ENCODE measurements around the gene VN1R5. TPM values are rescaled to one million over a fixed set of nuclear protein-coding genes. Genes with fewer than 3 reads are reported as not detected.

Gene VN1R5
- total RNA-seq, 4 donors from 2014 or later, result not detected

- intact Hi-C loops (cut with DNase I), result no loop called here
- Histone ChIP-seq H3K27me3 (no peaks in the 10 kb centered on the region), H3K4me1 (no peaks in the 10 kb centered on the region), H3K9me3 (peaks cover 0 to 16% (median 0%) of the 10 kb centered on the region in 3 donors), H3K27ac (no peak overlapping the region), H3K4me3 (no peak overlapping the region), H3K36me3 (no peaks in the 10 kb centered on the region)
- no peak for DNase-seq
- 20% methylated on average over 1 of the region's 1 CpG; no CpG with 5 or more reads in 1 of the 2 donors for WGBS, 2 donors
- TF ChIP-seq POLR2A (IDR thresholded peaks at IDR 0.05) (no peak), CTCF (IDR thresholded peaks at IDR 0.05) (no peak)
Measured at GRCh38 chr1:247270003-247270402, 14.1 kb downstream of the VN1R5 start.

- whole genome bisulfite sequencing, 2 donors, result 50 to 54% methylated on average over 1 of the region's 1 CpG
- H3K4me3 ChIP-seq, result no peak overlapping the region
Measured at GRCh38 chr1:247273013-247273412, 17.1 kb downstream of the VN1R5 start.

GRCh38 chr1:247274605-247275256, 18.9 kb downstream of the VN1R5 start:
- Histone ChIP-seq H3K27ac (no peak overlapping the region), H3K27me3 (no peaks in the 10 kb centered on the region), H3K4me3 (no peak overlapping the region), H3K9me3 (peaks cover 0 to 14% (median 0%) of the 10 kb centered on the region in 3 donors), H3K4me1 (no peaks in the 10 kb centered on the region), H3K36me3 (no peaks in the 10 kb centered on the region)
- 65 to 72% methylated on average over 3 of the region's 3 CpGs for WGBS, 2 donors
- no peak for DNase-seq
- TF ChIP-seq POLR2A (IDR thresholded peaks at IDR 0.05), result no peak
- TF ChIP-seq CTCF (IDR thresholded peaks at IDR 0.05), result no peak
- intact Hi-C loops (cut with DNase I), result no loop called here

More at GRCh38 chr1:247273013-247273412, 17.1 kb downstream of the VN1R5 start:
- TF ChIP-seq POLR2A (IDR thresholded peaks at IDR 0.05) (no peak), CTCF (IDR thresholded peaks at IDR 0.05) (no peak)
- Histone ChIP-seq H3K4me1 (no peaks in the 10 kb centered on the region), H3K9me3 (peaks cover 0 to 16% (median 0%) of the 10 kb centered on the region in 3 donors), H3K27me3 (no peaks in the 10 kb centered on the region), H3K27ac (no peak overlapping the region), H3K36me3 (no peaks in the 10 kb centered on the region)
- no peak for DNase-seq
- intact Hi-C loops (cut with DNase I), result no loop called here

GRCh38 chr1:247277191-247277590, 21.3 kb downstream of the VN1R5 start:
- Histone ChIP-seq H3K4me1 (no peaks in the 10 kb centered on the region), H3K9me3 (no peaks in the 10 kb centered on the region), H3K27ac (no peak overlapping the region), H3K4me3 (no peak overlapping the region), H3K36me3 (no peaks in the 10 kb centered on the region), H3K27me3 (no peaks in the 10 kb centered on the region)
- no peak for DNase-seq
- no peak for TF ChIP-seq CTCF (IDR thresholded peaks at IDR 0.05)
- no peak for TF ChIP-seq POLR2A (IDR thresholded peaks at IDR 0.05)
- WGBS, 2 donors, result 96 to 100% methylated on average over 2 of the region's 2 CpGs
- intact Hi-C loops (cut with DNase I), result no loop called here

GRCh38 chr1:247281001-247281574, 25.2 kb downstream of the VN1R5 start:
- H3K27ac ChIP-seq, result no peak overlapping the region
- WGBS, 2 donors, result 55 to 56% methylated on average over 5 of the region's 5 CpGs
- TF ChIP-seq POLR2A (IDR thresholded peaks at IDR 0.05) (no peak), CTCF (IDR thresholded peaks at IDR 0.05) (no peak)
- intact Hi-C loops (cut with DNase I), result no loop called here
- H3K9me3 ChIP-seq, result no peaks in the 10 kb centered on the region
- no peaks in the 10 kb centered on the region for H3K27me3 ChIP-seq
- no peak overlapping the region for H3K4me3 ChIP-seq
- H3K36me3 ChIP-seq, result no peaks in the 10 kb centered on the region
- no peak for DNase-seq
- no peaks in the 10 kb centered on the region for H3K4me1 ChIP-seq

Measured in esophagus squamous epithelium (tissue), 5 donors.